ENCODE results near the gene STARD9.
"Not testable (repeated sequence)": the region's sequence is repeated elsewhere in the genome, so short reads cannot be mapped to it uniquely, and the experiment has no call there.

GRCh38 chr15:42601316-42601715 lies 25.9 kb downstream of the STARD9 start:
- TF ChIP-seq, protein P1, sequence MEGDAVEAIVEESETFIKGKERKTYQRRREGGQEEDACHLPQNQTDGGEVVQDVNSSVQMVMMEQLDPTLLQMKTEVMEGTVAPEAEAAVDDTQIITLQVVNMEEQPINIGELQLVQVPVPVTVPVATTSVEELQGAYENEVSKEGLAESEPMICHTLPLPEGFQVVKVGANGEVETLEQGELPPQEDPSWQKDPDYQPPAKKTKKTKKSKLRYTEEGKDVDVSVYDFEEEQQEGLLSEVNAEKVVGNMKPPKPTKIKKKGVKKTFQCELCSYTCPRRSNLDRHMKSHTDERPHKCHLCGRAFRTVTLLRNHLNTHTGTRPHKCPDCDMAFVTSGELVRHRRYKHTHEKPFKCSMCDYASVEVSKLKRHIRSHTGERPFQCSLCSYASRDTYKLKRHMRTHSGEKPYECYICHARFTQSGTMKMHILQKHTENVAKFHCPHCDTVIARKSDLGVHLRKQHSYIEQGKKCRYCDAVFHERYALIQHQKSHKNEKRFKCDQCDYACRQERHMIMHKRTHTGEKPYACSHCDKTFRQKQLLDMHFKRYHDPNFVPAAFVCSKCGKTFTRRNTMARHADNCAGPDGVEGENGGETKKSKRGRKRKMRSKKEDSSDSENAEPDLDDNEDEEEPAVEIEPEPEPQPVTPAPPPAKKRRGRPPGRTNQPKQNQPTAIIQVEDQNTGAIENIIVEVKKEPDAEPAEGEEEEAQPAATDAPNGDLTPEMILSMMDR (IDR thresholded peaks at IDR 0.05 in 2 of 3, conservative IDR thresholded peaks at IDR 0.05 in 1 of 3; ENCODE audit: borderline replicate concordance in 1 of 3, insufficient read depth in 1 of 3, low read depth in 2 of 3, low read length in 2 of 3): not testable (repeated sequence)
- not testable (repeated sequence) for TF ChIP-seq ZBTB33 (IDR thresholded peaks at IDR 0.05; ENCODE audit: extremely low read depth, insufficient replicate concordance, low read length); POLR2A (IDR thresholded peaks at IDR 0.05; ENCODE audit: borderline replicate concordance, extremely low read depth, insufficient read depth, insufficient read length); EZH2 (IDR thresholded peaks at IDR 0.05); SP1 (IDR thresholded peaks at IDR 0.05; ENCODE audit: low read depth); EZH2phosphoT487 (IDR thresholded peaks at IDR 0.05; ENCODE audit: borderline replicate concordance); RAD21 (IDR thresholded peaks at IDR 0.05; ENCODE audit: low read depth); JUND (IDR thresholded peaks at IDR 0.05); POLR2AphosphoS5 (IDR thresholded peaks at IDR 0.05; ENCODE audit: low read depth, low read length); ATF3 (IDR thresholded peaks at IDR 0.05)
